DND-41 (cell line): ENCODE data around the gene ZNF260.

Source experiments
- EZH2 ChIP-seq: IDR thresholded peaks from 3 replicates; pipeline ENCODE4 v1.6.1; 2012; ENCODE audit warnings: borderline replicate concordance, low read depth, mild to moderate bottlenecking, moderate library complexity, low read length, inconsistent platforms; ENCODE audit not compliant: severe bottlenecking
- TF ChIP-seq, protein P1 (sequence below): IDR thresholded peaks from 2 replicates; pipeline ENCODE4 v1.5.1; 2012; ENCODE audit warnings: borderline replicate concordance, low read length, moderate library complexity, mild to moderate bottlenecking; ENCODE audit not compliant: poor library complexity, severe bottlenecking; ENCODE audit errors: extremely low read depth

DNA sequence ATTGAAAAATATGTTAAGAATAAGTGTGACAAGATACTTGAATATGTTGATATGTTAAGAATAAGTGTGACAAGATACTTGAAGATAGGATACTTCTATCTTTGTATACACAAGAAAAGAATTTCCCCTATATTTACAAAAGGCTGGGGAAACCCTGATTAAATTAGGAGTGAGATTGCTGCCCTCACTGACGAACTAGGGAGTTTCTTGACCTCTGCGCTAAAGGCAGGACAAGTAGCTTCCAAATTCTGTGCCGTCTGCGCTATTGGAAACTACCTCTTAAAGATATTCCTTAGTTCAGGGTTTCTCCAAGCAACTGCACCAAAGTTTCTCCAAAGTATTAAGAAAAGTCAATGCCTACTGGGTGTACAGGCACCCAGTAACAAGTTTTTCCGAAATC is 730 bp downstream of the ZNF260 start:
- TF ChIP-seq, protein P1, sequence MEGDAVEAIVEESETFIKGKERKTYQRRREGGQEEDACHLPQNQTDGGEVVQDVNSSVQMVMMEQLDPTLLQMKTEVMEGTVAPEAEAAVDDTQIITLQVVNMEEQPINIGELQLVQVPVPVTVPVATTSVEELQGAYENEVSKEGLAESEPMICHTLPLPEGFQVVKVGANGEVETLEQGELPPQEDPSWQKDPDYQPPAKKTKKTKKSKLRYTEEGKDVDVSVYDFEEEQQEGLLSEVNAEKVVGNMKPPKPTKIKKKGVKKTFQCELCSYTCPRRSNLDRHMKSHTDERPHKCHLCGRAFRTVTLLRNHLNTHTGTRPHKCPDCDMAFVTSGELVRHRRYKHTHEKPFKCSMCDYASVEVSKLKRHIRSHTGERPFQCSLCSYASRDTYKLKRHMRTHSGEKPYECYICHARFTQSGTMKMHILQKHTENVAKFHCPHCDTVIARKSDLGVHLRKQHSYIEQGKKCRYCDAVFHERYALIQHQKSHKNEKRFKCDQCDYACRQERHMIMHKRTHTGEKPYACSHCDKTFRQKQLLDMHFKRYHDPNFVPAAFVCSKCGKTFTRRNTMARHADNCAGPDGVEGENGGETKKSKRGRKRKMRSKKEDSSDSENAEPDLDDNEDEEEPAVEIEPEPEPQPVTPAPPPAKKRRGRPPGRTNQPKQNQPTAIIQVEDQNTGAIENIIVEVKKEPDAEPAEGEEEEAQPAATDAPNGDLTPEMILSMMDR: no peak
- no peak for TF ChIP-seq EZH2
